BLaER1 treated with 17β-estradiol and CSF1 and Interleukin-3, amounts not matched to agents 10 nM and 100 nM (cell line): Measurements from ENCODE around the gene AKAP6.

ENCODE experiments used
- H3K27ac ChIP-seq, 11 experiments: shearing (Covaris generic); formaldehyde crosslinking; 2 replicates each; pipeline ENCODE4 v1.8.1; 2022
- H3K27me3 ChIP-seq, 11 experiments: shearing (Covaris generic); formaldehyde crosslinking; 2 replicates each; pipeline ENCODE4 v1.8.1; 2022
- H3K36me3 ChIP-seq, 11 experiments: shearing (Covaris generic); formaldehyde crosslinking; 2 replicates each; pipeline ENCODE4 v1.8.1; 2022
- H3K4me1 ChIP-seq, 10 experiments: shearing (Covaris generic); formaldehyde crosslinking; 2 replicates each; pipeline ENCODE4 v1.8.1; 2022
- H3K4me2 ChIP-seq, 11 experiments: shearing (Covaris generic); formaldehyde crosslinking; 2 replicates each; pipeline ENCODE4 v1.8.1; 2022
- H3K4me3 ChIP-seq, 10 experiments: shearing (Covaris generic); formaldehyde crosslinking; 2 replicates each; pipeline ENCODE4 v1.8.1; 2022
- H3K9ac ChIP-seq, 11 experiments: shearing (Covaris generic); formaldehyde crosslinking; 2 replicates each; pipeline ENCODE4 v1.8.1; 2022
- H3K9me3 ChIP-seq, 11 experiments: shearing (Covaris generic); formaldehyde crosslinking; replicated peaks in 1 of 11; 2 replicates each; pipeline ENCODE4 v1.8.1; 2022
- H4K20me1 ChIP-seq, 11 experiments: shearing (Covaris generic); formaldehyde crosslinking; 2 replicates each; pipeline ENCODE4 v1.8.1; 2022
- Cebpa-rat ChIP-seq, 11 experiments: shearing (Covaris generic); IDR thresholded peaks; 2 replicates each; pipeline ENCODE4 v1.8.1; 2022

The AKAP6 gene

GRCh38 chr14:32656601-32657000 lies 327.5 kb downstream of the AKAP6 start:
- Histone ChIP-seq H3K27me3 (no peaks in the 10 kb centered on the region), H3K4me3 (no peak overlapping the region), H3K36me3 (no peaks in the 10 kb centered on the region), H3K4me1 (peaks cover 0 to 31% (median 10%) of the 10 kb centered on the region in 10 experiments; a peak in 10 of 20 replicates), H3K4me2 (peak overlapping the region in 7 of 11 experiments; percentile 4 to 73 (median 56); a peak in 11 of 22 replicates), H4K20me1 (no peaks in the 10 kb centered on the region), H3K9ac (peak overlapping the region in 2 of 11 experiments; percentile 4 to 20; a peak in 1 of 22 replicates), H3K27ac (peak overlapping the region in 9 of 11 experiments; percentile 23 to 81 (median 59); a peak in 16 of 22 replicates), H3K9me3 (no peaks in the 10 kb centered on the region)
- TF ChIP-seq Cebpa-rat (IDR thresholded peaks at IDR 0.05) = no peak

- no peaks in the 10 kb centered on the region for H4K20me1 ChIP-seq
- no peaks in the 10 kb centered on the region for H3K36me3 ChIP-seq
- peak overlapping the region in 3 of 11 experiments; percentile 4 to 44 (median 15); a peak in 3 of 22 replicates for H3K9ac ChIP-seq
- H3K27me3 ChIP-seq = no peaks in the 10 kb centered on the region
- peak in 5 of 11 experiments; percentile 47 to 81 (median 65); a peak in 7 of 22 replicates for TF ChIP-seq Cebpa-rat (IDR thresholded peaks at IDR 0.05)
- peaks cover 0 to 31% (median 10%) of the 10 kb centered on the region in 10 experiments; a peak in 10 of 20 replicates for H3K4me1 ChIP-seq
- peak overlapping the region in 7 of 11 experiments; percentile 4 to 73 (median 56); a peak in 12 of 22 replicates for H3K4me2 ChIP-seq
- no peak overlapping the region for H3K4me3 ChIP-seq
- no peaks in the 10 kb centered on the region for H3K9me3 ChIP-seq
- peak overlapping the region in 9 of 11 experiments; percentile 23 to 81 (median 59); a peak in 16 of 22 replicates for H3K27ac ChIP-seq
These were observed 328.0 kb downstream of the AKAP6 start for GRCh38 chr14:32657081-32657480.

GRCh38 chr14:32661216-32661615 lies 332.1 kb downstream of the AKAP6 start:
- Histone ChIP-seq H3K4me1 (peaks cover 0 to 29% (median 10%) of the 10 kb centered on the region in 10 experiments; a peak in 10 of 20 replicates), H3K27me3 (no peaks in the 10 kb centered on the region)

GRCh38 chr14:32662211-32662610 lies 333.1 kb downstream of the AKAP6 start:
- H3K36me3 ChIP-seq = no peaks in the 10 kb centered on the region
- no peaks in the 10 kb centered on the region for H4K20me1 ChIP-seq
- H3K27ac ChIP-seq = no peak overlapping the region
- no peak for TF ChIP-seq Cebpa-rat (IDR thresholded peaks at IDR 0.05)
- H3K4me1 ChIP-seq = peaks cover 0 to 20% (median 3%) of the 10 kb centered on the region in 10 experiments; a peak in 7 of 20 replicates
- no peak overlapping the region for H3K4me3 ChIP-seq
- H3K9me3 ChIP-seq = no peaks in the 10 kb centered on the region
- no peak overlapping the region for H3K9ac ChIP-seq
- H3K27me3 ChIP-seq = no peaks in the 10 kb centered on the region
- H3K4me2 ChIP-seq = no peak overlapping the region

More at GRCh38 chr14:32661216-32661615, 332.1 kb downstream of the AKAP6 start:
- Histone ChIP-seq H3K27ac (no peak overlapping the region), H4K20me1 (no peaks in the 10 kb centered on the region), H3K9ac (no peak overlapping the region), H3K36me3 (no peaks in the 10 kb centered on the region), H3K9me3 (no peaks in the 10 kb centered on the region), H3K4me2 (no peak overlapping the region), H3K4me3 (no peak overlapping the region)
- TF ChIP-seq Cebpa-rat (IDR thresholded peaks at IDR 0.05) = no peak

- Histone ChIP-seq H3K4me3 (no peak overlapping the region), H3K4me1 (no peaks in the 10 kb centered on the region), H3K9me3 (no peaks in the 10 kb centered on the region), H3K27ac (no peak overlapping the region), H4K20me1 (no peaks in the 10 kb centered on the region), H3K36me3 (no peaks in the 10 kb centered on the region), H3K27me3 (no peaks in the 10 kb centered on the region), H3K4me2 (no peak overlapping the region), H3K9ac (no peak overlapping the region)
- no peak for TF ChIP-seq Cebpa-rat (IDR thresholded peaks at IDR 0.05)
These were observed 337.2 kb downstream of the AKAP6 start for GRCh38 chr14:32666308-32666707.

GRCh38 chr14:32667287-32667686 lies 338.2 kb downstream of the AKAP6 start:
- Histone ChIP-seq H3K36me3 (no peaks in the 10 kb centered on the region), H4K20me1 (no peaks in the 10 kb centered on the region), H3K9me3 (no peaks in the 10 kb centered on the region), H3K27ac (no peak overlapping the region), H3K9ac (no peak overlapping the region), H3K27me3 (no peaks in the 10 kb centered on the region), H3K4me2 (no peak overlapping the region), H3K4me3 (no peak overlapping the region), H3K4me1 (no peaks in the 10 kb centered on the region)
- no peak for TF ChIP-seq Cebpa-rat (IDR thresholded peaks at IDR 0.05)

GRCh38 chr14:32667791-32668190 lies 338.7 kb downstream of the AKAP6 start:
- H3K9me3 ChIP-seq = no peaks in the 10 kb centered on the region
- H3K4me2 ChIP-seq = no peak overlapping the region
- no peak overlapping the region for H3K27ac ChIP-seq
- H3K4me1 ChIP-seq = no peaks in the 10 kb centered on the region
- no peak for TF ChIP-seq Cebpa-rat (IDR thresholded peaks at IDR 0.05)
- H4K20me1 ChIP-seq = no peaks in the 10 kb centered on the region
- H3K9ac ChIP-seq = no peak overlapping the region
- H3K36me3 ChIP-seq = no peaks in the 10 kb centered on the region
- no peak overlapping the region for H3K4me3 ChIP-seq
- no peaks in the 10 kb centered on the region for H3K27me3 ChIP-seq

GRCh38 chr14:32669391-32669790 lies 340.3 kb downstream of the AKAP6 start:
- TF ChIP-seq Cebpa-rat (IDR thresholded peaks at IDR 0.05) = no peak
- Histone ChIP-seq H4K20me1 (no peaks in the 10 kb centered on the region), H3K4me1 (no peaks in the 10 kb centered on the region), H3K4me3 (no peak overlapping the region), H3K27ac (no peak overlapping the region), H3K36me3 (no peaks in the 10 kb centered on the region), H3K27me3 (no peaks in the 10 kb centered on the region), H3K4me2 (no peak overlapping the region), H3K9me3 (no peaks in the 10 kb centered on the region), H3K9ac (no peak overlapping the region)

- H3K4me1 ChIP-seq = peaks cover 0 to 8% (median 0%) of the 10 kb centered on the region in 10 experiments; a peak in 4 of 20 replicates
- no peak overlapping the region for H3K9ac ChIP-seq
- no peaks in the 10 kb centered on the region for H3K9me3 ChIP-seq
- peak overlapping the region in 3 of 11 experiments; percentile 15 to 32 (median 21); a peak in 2 of 22 replicates for H3K4me2 ChIP-seq
- TF ChIP-seq Cebpa-rat (IDR thresholded peaks at IDR 0.05) = no peak
- no peaks in the 10 kb centered on the region for H3K27me3 ChIP-seq
- no peak overlapping the region for H3K4me3 ChIP-seq
- H4K20me1 ChIP-seq = no peaks in the 10 kb centered on the region
- no peak overlapping the region for H3K27ac ChIP-seq
- H3K36me3 ChIP-seq = no peaks in the 10 kb centered on the region
These were observed 346.3 kb downstream of the AKAP6 start for GRCh38 chr14:32675433-32675832.

GRCh38 chr14:32677129-32677780 lies 348.2 kb downstream of the AKAP6 start:
- Histone ChIP-seq H3K4me3 (no peak overlapping the region), H3K9me3 (no peaks in the 10 kb centered on the region), H3K4me2 (no peak overlapping the region), H3K4me1 (peaks cover 0 to 8% (median 0%) of the 10 kb centered on the region in 10 experiments; a peak in 4 of 20 replicates), H4K20me1 (no peaks in the 10 kb centered on the region), H3K27ac (no peak overlapping the region), H3K36me3 (no peaks in the 10 kb centered on the region), H3K9ac (no peak overlapping the region), H3K27me3 (no peaks in the 10 kb centered on the region)
- no peak for TF ChIP-seq Cebpa-rat (IDR thresholded peaks at IDR 0.05)
